ENCODE data around the gene ADARB2.

ADARB2 gene

DNA sequence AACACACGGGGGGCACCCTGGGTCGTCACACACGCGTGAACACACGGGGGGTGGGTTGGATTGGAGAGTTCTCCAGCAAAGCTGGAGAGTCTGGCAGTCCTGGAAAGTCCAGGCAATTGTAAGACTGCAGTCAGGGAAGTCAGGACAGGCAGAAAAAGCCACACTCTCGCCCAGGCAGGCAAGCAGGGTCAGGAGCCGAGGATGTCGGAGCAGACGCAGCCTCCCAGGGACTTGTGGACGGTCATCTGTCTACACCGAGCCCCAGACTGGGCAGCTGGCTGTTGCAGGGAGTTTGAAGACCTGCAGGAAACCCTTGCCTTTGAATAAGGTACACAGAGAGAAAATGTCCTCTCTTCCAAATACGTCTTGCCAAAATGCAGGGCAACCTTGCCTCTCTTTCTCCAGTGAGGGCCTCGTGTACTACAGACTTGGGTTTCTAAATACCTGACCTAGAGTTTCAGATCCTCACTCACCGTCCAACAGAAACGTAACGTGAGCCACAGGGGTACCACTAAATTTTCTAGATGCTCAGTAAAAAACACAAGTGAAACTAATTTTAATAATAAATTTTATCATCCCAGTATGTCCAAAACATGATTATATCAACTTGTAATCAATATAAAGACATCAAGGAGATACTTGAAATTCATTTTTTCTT lies 176.7 kb downstream of the ADARB2 start:
- Histone ChIP-seq H3K4me3 (ENCODE audit: low read depth in 1 of 2, low read length in 1 of 2) (no peak overlapping the region), H3K4me1 (ENCODE audit: control insufficient read depth in 1 of 2, insufficient read depth in 1 of 2, low read depth in 1 of 2, low read length in 1 of 2) (no peaks in the 10 kb centered on the region), H3K9me3 (no peaks in the 10 kb centered on the region), H3K36me3 (no peaks in the 10 kb centered on the region), H3K27ac (no peak overlapping the region), H3K27me3 (peaks cover 9% of the 10 kb centered on the region)
- TF ChIP-seq, protein P1, sequence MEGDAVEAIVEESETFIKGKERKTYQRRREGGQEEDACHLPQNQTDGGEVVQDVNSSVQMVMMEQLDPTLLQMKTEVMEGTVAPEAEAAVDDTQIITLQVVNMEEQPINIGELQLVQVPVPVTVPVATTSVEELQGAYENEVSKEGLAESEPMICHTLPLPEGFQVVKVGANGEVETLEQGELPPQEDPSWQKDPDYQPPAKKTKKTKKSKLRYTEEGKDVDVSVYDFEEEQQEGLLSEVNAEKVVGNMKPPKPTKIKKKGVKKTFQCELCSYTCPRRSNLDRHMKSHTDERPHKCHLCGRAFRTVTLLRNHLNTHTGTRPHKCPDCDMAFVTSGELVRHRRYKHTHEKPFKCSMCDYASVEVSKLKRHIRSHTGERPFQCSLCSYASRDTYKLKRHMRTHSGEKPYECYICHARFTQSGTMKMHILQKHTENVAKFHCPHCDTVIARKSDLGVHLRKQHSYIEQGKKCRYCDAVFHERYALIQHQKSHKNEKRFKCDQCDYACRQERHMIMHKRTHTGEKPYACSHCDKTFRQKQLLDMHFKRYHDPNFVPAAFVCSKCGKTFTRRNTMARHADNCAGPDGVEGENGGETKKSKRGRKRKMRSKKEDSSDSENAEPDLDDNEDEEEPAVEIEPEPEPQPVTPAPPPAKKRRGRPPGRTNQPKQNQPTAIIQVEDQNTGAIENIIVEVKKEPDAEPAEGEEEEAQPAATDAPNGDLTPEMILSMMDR (IDR thresholded peaks at IDR 0.05) = no peak

DNA sequence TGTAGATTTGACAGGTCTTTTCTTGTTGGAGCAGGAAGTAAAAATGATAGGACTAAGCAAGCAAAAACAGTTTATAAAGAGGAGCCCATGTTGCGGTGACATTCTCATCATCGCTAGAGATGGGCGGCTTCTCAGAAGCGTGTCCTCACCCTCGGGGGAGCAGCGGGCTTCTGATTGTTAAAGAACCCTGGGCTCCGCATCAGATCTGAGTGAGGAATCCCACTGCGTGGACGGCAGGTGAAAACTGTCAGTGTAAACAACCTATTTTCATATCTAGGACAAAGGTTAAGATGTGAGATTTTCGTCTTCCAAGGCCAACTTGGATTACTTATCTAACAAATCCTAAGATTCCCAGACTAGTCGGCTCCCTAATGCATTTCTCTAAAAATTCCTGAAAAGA lies 177.6 kb downstream of the ADARB2 start:
- Histone ChIP-seq H3K9me3 (no peaks in the 10 kb centered on the region), H3K27me3 (peaks cover 9% of the 10 kb centered on the region), H3K4me3 (ENCODE audit: low read depth in 1 of 2, low read length in 1 of 2) (no peak overlapping the region), H3K36me3 (no peaks in the 10 kb centered on the region), H3K4me1 (ENCODE audit: control insufficient read depth in 1 of 2, insufficient read depth in 1 of 2, low read depth in 1 of 2, low read length in 1 of 2) (no peaks in the 10 kb centered on the region), H3K27ac (no peak overlapping the region)
- TF ChIP-seq, protein P1 (IDR thresholded peaks at IDR 0.05) = no peak

DNA sequence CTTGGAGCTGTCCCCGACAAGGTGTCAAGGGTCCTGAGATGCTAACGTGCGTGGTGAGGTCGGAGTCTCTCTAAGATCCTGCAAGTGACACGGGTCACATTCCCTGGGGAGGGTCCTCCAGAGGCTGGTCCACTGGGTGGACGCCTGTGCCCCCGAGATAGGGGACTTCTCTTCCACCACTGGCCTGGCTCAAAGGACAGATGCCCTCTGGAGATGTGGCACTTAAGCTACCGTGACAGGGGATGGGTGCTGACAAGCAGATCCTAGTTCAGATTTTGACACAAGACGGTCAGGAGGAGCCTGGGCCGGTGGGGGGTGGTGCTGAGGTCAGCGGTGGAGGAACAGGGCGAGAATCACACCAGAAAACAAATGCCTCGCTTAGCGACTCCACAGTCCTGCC lies 178.0 kb downstream of the ADARB2 start:
- TF ChIP-seq, protein P1 (IDR thresholded peaks at IDR 0.05) = no peak
- no peaks in the 10 kb centered on the region for H3K4me1 ChIP-seq (ENCODE audit: control insufficient read depth in 1 of 2, insufficient read depth in 1 of 2, low read depth in 1 of 2, low read length in 1 of 2)
- H3K36me3 ChIP-seq = no peaks in the 10 kb centered on the region
- H3K27ac ChIP-seq = no peak overlapping the region
- no peaks in the 10 kb centered on the region for H3K9me3 ChIP-seq
- no peak overlapping the region for H3K4me3 ChIP-seq (ENCODE audit: low read depth in 1 of 2, low read length in 1 of 2)
- peaks cover 9% of the 10 kb centered on the region for H3K27me3 ChIP-seq

DNA sequence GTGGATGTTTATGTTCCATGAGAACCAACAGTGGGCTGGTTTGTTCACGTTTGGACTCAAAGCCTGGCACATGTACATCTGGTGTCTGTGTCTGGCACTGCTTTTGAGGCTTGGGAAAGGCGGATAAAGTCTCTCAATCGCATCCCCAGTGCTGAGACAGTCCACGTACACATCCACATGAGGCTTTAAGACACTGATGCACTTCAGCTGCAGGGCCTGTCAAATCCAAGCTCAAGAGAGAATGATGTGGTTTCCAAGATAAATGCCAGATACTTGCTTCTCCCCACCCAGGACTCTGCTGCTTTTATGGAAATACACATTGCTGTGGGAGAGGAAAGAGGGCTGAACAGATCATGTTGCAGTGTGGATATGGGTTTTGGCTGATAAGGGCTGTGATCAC lies 178.4 kb downstream of the ADARB2 start:
- H3K27me3 ChIP-seq = peaks cover 9% of the 10 kb centered on the region
- H3K36me3 ChIP-seq = no peaks in the 10 kb centered on the region
- TF ChIP-seq, protein P1 (IDR thresholded peaks at IDR 0.05) = no peak
- H3K9me3 ChIP-seq = no peaks in the 10 kb centered on the region
- H3K27ac ChIP-seq = no peak overlapping the region
- no peak overlapping the region for H3K4me3 ChIP-seq (ENCODE audit: low read depth in 1 of 2, low read length in 1 of 2)
- no peaks in the 10 kb centered on the region for H3K4me1 ChIP-seq (ENCODE audit: control insufficient read depth in 1 of 2, insufficient read depth in 1 of 2, low read depth in 1 of 2, low read length in 1 of 2)

DNA sequence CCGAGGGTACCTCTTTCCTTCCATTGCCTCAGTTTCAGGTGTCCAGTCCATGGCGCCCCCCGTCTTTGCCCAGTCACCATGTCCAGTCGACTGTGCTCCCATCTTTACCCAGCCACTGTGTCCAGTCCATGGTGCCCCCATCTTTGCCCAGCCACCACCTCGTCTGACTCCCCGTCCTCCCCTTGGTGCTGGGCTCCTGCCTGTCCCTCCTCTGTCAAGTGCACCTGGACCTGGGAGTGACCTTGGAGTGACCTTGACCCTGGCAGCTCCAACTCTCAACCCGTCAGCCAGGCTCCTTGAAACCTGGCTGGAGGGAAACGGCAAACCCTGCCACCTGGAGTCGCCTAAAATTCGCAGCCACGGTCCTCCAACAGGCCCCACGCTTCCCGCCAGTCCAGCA lies 180.2 kb downstream of the ADARB2 start:
- Histone ChIP-seq H3K4me3 (ENCODE audit: low read depth in 1 of 2, low read length in 1 of 2) (no peak overlapping the region), H3K4me1 (ENCODE audit: control insufficient read depth in 1 of 2, insufficient read depth in 1 of 2, low read depth in 1 of 2, low read length in 1 of 2) (no peaks in the 10 kb centered on the region), H3K27me3 (peaks cover 9% of the 10 kb centered on the region), H3K9me3 (no peaks in the 10 kb centered on the region), H3K27ac (no peak overlapping the region), H3K36me3 (no peaks in the 10 kb centered on the region)
- TF ChIP-seq, protein P1 (IDR thresholded peaks at IDR 0.05) = no peak
